GM18508 (cell line): ENCODE data around the gene UGT8.
"Not testable (repeated sequence)": the region's sequence is repeated elsewhere in the genome, so short reads cannot be mapped to it uniquely, and the experiment has no call there.

Experiments used
- ATAC-seq: cut with Tn5 transposase; IDR thresholded peaks from one replicate; pipeline ENCODE4 v1.9.1; 2021; ENCODE audit warnings: moderate number of reproducible peaks; ENCODE audit not compliant: insufficient read depth, unreplicated experiment

UGT8 gene

GRCh38 chr4:114603497-114603896, 4.9 kb downstream of the UGT8 start:
- ATAC-seq = peak; percentile 97

- no peak for ATAC-seq
These were observed 7.6 kb downstream of the UGT8 start for GRCh38 chr4:114606245-114606644.

- ATAC-seq = no peak
These were observed 8.4 kb downstream of the UGT8 start for GRCh38 chr4:114607056-114607455.

GRCh38 chr4:114613560-114613959, 15.0 kb downstream of the UGT8 start:
- ATAC-seq = no peak

- ATAC-seq = peak; percentile 70
These were observed 16.8 kb downstream of the UGT8 start for GRCh38 chr4:114615435-114615834.

GRCh38 chr4:114616036-114616435, 17.4 kb downstream of the UGT8 start:
- ATAC-seq = not testable (repeated sequence)

- no peak for ATAC-seq
These were observed 27.6 kb downstream of the UGT8 start for GRCh38 chr4:114626196-114626595.

GRCh38 chr4:114636192-114636935, 37.8 kb downstream of the UGT8 start:
- ATAC-seq = no peak

- no peak for ATAC-seq
These were observed 43.7 kb downstream of the UGT8 start for GRCh38 chr4:114642173-114642780.

GRCh38 chr4:114649908-114650307, 51.3 kb downstream of the UGT8 start:
- ATAC-seq = no peak

GRCh38 chr4:114653675-114654074, 55.1 kb downstream of the UGT8 start:
- no peak for ATAC-seq

GRCh38 chr4:114654592-114654991, 56.0 kb downstream of the UGT8 start:
- ATAC-seq = no peak

GRCh38 chr4:114658179-114658578, 59.6 kb downstream of the UGT8 start:
- ATAC-seq = no peak

- no peak for ATAC-seq
These were observed 60.2 kb downstream of the UGT8 start for GRCh38 chr4:114658776-114659175.

GRCh38 chr4:114659386-114660008, 60.9 kb downstream of the UGT8 start:
- ATAC-seq = peak; percentile 90

GRCh38 chr4:114663083-114663482, 64.5 kb downstream of the UGT8 start:
- no peak for ATAC-seq

- no peak for ATAC-seq
These were observed 70.0 kb downstream of the UGT8 start for GRCh38 chr4:114668577-114668976.

- ATAC-seq = not testable (repeated sequence)
These were observed 72.1 kb downstream of the UGT8 start for GRCh38 chr4:114670733-114671132.

GRCh38 chr4:114673306-114673705, 74.7 kb downstream of the UGT8 start:
- ATAC-seq = no peak

GRCh38 chr4:114674080-114674479, 75.5 kb downstream of the UGT8 start:
- ATAC-seq = no peak

GRCh38 chr4:114677346-114677979, 78.9 kb downstream of the UGT8 start:
- ATAC-seq = no peak
